DMS53 treated with DMSO at 0.1 percent for 48 hours (cell line): ENCODE results near the gene TNF.

Experiments used
- DNase-seq: peaks from one replicate; lab custom pipeline; 2025; ENCODE audit not compliant: unreplicated experiment; lab: John Stamatoyannopoulos, UW

The TNF gene

DNA sequence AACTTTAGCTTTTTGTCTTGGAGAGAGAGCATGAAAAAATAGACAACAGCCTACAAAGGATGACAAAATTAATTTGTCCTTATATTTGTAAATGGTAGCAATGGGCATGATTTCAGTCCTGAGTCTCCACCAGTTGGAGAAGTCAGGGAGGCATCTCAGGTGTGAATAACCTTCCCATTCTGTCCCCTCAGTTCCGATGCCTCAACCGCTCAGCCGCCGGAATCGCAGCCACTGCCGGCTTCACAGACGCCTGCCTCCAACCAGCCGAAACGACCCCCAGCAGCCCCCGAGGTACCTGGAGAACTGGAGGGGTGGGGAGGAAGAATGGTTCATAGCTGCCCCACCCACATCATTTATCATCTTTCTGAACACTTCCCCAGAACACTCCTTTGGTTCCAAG is 48.7 kb downstream of the TNF start:
- no peak for DNase-seq

DNA sequence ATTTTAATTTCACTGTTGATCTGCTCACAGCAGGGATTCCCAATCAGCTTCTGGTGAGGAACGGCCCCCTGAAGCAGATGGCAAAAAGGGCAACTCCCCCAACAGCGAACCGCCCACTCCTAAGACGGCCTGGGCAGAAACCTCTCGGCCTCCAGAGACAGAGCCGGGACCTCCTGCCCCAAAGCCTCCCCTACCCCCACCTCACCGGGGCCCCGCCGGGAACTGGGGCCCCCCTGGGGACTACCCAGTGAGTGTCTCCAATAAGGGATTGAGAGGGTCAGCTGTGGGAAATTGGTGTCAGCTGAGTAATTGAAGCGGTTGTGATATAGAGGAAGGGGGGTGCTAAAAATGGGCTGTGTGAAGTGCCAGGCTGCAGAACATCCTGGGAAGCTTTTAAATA is 51.6 kb downstream of the TNF start:
- DNase-seq: no peak

DNA sequence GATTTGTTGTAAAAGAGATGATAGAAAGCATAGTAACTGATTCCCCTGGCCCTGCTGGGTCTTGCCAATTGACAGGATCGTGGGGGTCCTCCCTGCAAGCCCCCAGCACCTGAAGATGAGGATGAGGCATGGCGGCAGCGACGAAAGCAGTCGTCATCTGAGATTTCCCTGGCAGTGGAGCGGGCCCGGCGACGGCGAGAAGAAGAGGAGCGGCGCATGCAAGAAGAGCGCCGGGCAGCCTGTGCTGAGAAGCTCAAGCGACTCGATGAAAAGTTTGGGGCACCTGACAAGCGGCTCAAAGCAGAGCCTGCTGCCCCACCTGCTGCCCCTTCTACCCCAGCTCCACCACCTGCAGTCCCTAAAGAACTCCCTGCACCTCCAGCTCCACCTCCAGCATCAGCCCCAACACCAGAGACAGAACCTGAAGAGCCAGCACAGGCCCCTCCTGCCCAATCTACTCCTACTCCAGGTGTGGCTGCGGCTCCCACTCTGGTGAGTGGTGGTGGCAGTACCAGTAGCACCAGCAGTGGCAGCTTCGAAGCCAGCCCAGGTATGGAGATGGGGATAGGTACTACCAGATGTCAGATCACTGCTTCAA is 52.4 kb downstream of the TNF start:
- no peak for DNase-seq
